ENCODE results near the gene RNF181.

The RNF181 gene

GRCh38 chr2:85621338-85621737 lies 25.8 kb downstream of the RNF181 start:
- H3K27me3 ChIP-seq (ENCODE audit: control insufficient read depth, insufficient read depth, low read length), result no peaks in the 10 kb centered on the region
- H3K36me3 ChIP-seq (ENCODE audit: control insufficient read depth, insufficient read depth, low read length), result peaks cover 76% of the 10 kb centered on the region
- no peaks in the 10 kb centered on the region for H3K9me3 ChIP-seq (ENCODE audit: control insufficient read depth, insufficient read depth, low read depth, low read length)
- no peak overlapping the region for H3K4me3 ChIP-seq (ENCODE audit: low read depth, low read length)
- H3K27ac ChIP-seq (ENCODE audit: low read depth, low read length), result no peak overlapping the region
- no peak overlapping the region for H3K9ac ChIP-seq (ENCODE audit: low read length)
- peaks cover 8% of the 10 kb centered on the region; the same call in 1 of the 2 replicates for H3K4me1 ChIP-seq (ENCODE audit: control insufficient read depth, insufficient read depth, low read length)

GRCh38 chr2:85623991-85624390 lies 28.4 kb downstream of the RNF181 start:
- Histone ChIP-seq H3K4me1 (ENCODE audit: control insufficient read depth, insufficient read depth, low read length) (no peaks in the 10 kb centered on the region), H3K9me3 (ENCODE audit: control insufficient read depth, insufficient read depth, low read depth, low read length) (no peaks in the 10 kb centered on the region), H3K27ac (ENCODE audit: low read depth, low read length) (no peak overlapping the region), H3K27me3 (ENCODE audit: control insufficient read depth, insufficient read depth, low read length) (no peaks in the 10 kb centered on the region), H3K9ac (ENCODE audit: low read length) (no peak overlapping the region), H3K36me3 (ENCODE audit: control insufficient read depth, insufficient read depth, low read length) (peaks cover 91% of the 10 kb centered on the region), H3K4me3 (ENCODE audit: low read depth, low read length) (no peak overlapping the region)

- Histone ChIP-seq H3K36me3 (ENCODE audit: control insufficient read depth, insufficient read depth, low read length) (peaks cover 94% of the 10 kb centered on the region), H3K27me3 (ENCODE audit: control insufficient read depth, insufficient read depth, low read length) (no peaks in the 10 kb centered on the region), H3K9me3 (ENCODE audit: control insufficient read depth, insufficient read depth, low read depth, low read length) (no peaks in the 10 kb centered on the region), H3K27ac (ENCODE audit: low read depth, low read length) (no peak overlapping the region), H3K9ac (ENCODE audit: low read length) (no peak overlapping the region), H3K4me1 (ENCODE audit: control insufficient read depth, insufficient read depth, low read length) (no peaks in the 10 kb centered on the region), H3K4me3 (ENCODE audit: low read depth, low read length) (no peak overlapping the region)
Measured at GRCh38 chr2:85628658-85629057, 33.1 kb downstream of the RNF181 start.

DNA sequence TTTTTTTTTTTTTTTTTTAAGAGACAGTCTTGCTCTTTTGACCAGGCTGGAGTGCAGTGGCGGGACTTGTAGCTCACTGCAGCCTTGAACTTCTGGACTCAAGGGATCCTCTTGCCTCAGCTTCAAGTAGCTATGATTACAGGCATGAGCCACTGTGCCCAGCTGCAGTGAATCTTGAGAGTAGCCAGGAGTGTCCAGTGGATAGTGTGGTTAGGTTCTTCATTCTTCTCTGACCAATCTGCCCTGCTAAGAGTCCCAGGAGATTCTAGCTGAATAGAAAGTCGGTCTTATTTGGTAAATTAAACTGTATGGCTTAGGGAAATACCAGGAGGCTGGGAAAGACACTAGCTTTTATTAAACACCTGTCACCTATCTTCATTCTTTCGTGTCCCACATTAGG lies 35.8 kb downstream of the RNF181 start:
- Histone ChIP-seq H3K9ac (ENCODE audit: low read length) (no peak overlapping the region), H3K9me3 (ENCODE audit: control insufficient read depth, insufficient read depth, low read depth, low read length) (no peaks in the 10 kb centered on the region), H3K36me3 (ENCODE audit: control insufficient read depth, insufficient read depth, low read length) (peaks cover 91% of the 10 kb centered on the region)

GRCh38 chr2:85635011-85635410 lies 39.5 kb downstream of the RNF181 start:
- peaks cover 91% of the 10 kb centered on the region for H3K36me3 ChIP-seq (ENCODE audit: control insufficient read depth, insufficient read depth, low read length)

More for the DNA sequence above, 35.8 kb downstream of the RNF181 start:
- no peak overlapping the region for H3K4me3 ChIP-seq (ENCODE audit: low read depth, low read length)
- no peaks in the 10 kb centered on the region for H3K4me1 ChIP-seq (ENCODE audit: control insufficient read depth, insufficient read depth, low read length)
- H3K27me3 ChIP-seq (ENCODE audit: control insufficient read depth, insufficient read depth, low read length), result no peaks in the 10 kb centered on the region
- H3K27ac ChIP-seq (ENCODE audit: low read depth, low read length), result no peak overlapping the region

DNA sequence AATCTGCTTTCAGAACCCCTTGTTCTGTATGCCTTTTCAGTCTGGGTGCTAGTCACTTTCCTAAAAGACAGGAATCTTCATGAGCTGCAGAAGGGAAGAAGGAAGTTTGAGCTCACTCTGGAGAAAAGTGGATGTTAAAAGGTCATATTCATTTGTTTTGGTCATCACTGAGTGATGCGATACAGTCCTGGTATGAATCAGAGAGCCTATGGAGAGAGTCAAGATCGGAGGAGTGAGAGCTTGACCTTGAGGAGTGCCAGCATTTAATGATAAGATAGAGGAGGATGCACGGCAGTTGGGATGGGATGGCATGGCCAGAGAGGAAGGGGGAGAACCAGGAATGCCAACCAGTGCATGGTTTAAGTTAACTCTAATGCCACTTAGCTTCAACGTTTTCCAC lies 40.1 kb downstream of the RNF181 start:
- no peak overlapping the region for H3K27ac ChIP-seq (ENCODE audit: low read depth, low read length)
- H3K9me3 ChIP-seq (ENCODE audit: control insufficient read depth, insufficient read depth, low read depth, low read length), result no peaks in the 10 kb centered on the region
- no peak overlapping the region for H3K9ac ChIP-seq (ENCODE audit: low read length)
- H3K4me3 ChIP-seq (ENCODE audit: low read depth, low read length), result no peak overlapping the region
- H3K27me3 ChIP-seq (ENCODE audit: control insufficient read depth, insufficient read depth, low read length), result no peaks in the 10 kb centered on the region
- H3K4me1 ChIP-seq (ENCODE audit: control insufficient read depth, insufficient read depth, low read length), result no peaks in the 10 kb centered on the region
- H3K36me3 ChIP-seq (ENCODE audit: control insufficient read depth, insufficient read depth, low read length), result peaks cover 90% of the 10 kb centered on the region

More at GRCh38 chr2:85635011-85635410, 39.5 kb downstream of the RNF181 start:
- Histone ChIP-seq H3K9me3 (ENCODE audit: control insufficient read depth, insufficient read depth, low read depth, low read length) (no peaks in the 10 kb centered on the region), H3K27ac (ENCODE audit: low read depth, low read length) (no peak overlapping the region), H3K27me3 (ENCODE audit: control insufficient read depth, insufficient read depth, low read length) (no peaks in the 10 kb centered on the region), H3K4me1 (ENCODE audit: control insufficient read depth, insufficient read depth, low read length) (no peaks in the 10 kb centered on the region), H3K9ac (ENCODE audit: low read length) (no peak overlapping the region), H3K4me3 (ENCODE audit: low read depth, low read length) (no peak overlapping the region)

- H3K4me1 ChIP-seq (ENCODE audit: control insufficient read depth, insufficient read depth, low read length), result no peaks in the 10 kb centered on the region
- peaks cover 97% of the 10 kb centered on the region for H3K36me3 ChIP-seq (ENCODE audit: control insufficient read depth, insufficient read depth, low read length)
- H3K4me3 ChIP-seq (ENCODE audit: low read depth, low read length), result no peak overlapping the region
- no peaks in the 10 kb centered on the region for H3K27me3 ChIP-seq (ENCODE audit: control insufficient read depth, insufficient read depth, low read length)
- no peak overlapping the region for H3K27ac ChIP-seq (ENCODE audit: low read depth, low read length)
- no peaks in the 10 kb centered on the region for H3K9me3 ChIP-seq (ENCODE audit: control insufficient read depth, insufficient read depth, low read depth, low read length)
- H3K9ac ChIP-seq (ENCODE audit: low read length), result no peak overlapping the region
Measured at GRCh38 chr2:85642725-85643124, 47.2 kb downstream of the RNF181 start.

- peaks cover 98% of the 10 kb centered on the region for H3K36me3 ChIP-seq (ENCODE audit: control insufficient read depth, insufficient read depth, low read length)
- H3K27ac ChIP-seq (ENCODE audit: low read depth, low read length), result no peak overlapping the region
- no peak overlapping the region for H3K9ac ChIP-seq (ENCODE audit: low read length)
- no peaks in the 10 kb centered on the region for H3K9me3 ChIP-seq (ENCODE audit: control insufficient read depth, insufficient read depth, low read depth, low read length)
- H3K27me3 ChIP-seq (ENCODE audit: control insufficient read depth, insufficient read depth, low read length), result no peaks in the 10 kb centered on the region
- no peak overlapping the region for H3K4me3 ChIP-seq (ENCODE audit: low read depth, low read length)
- H3K4me1 ChIP-seq (ENCODE audit: control insufficient read depth, insufficient read depth, low read length), result no peaks in the 10 kb centered on the region
Measured at GRCh38 chr2:85644909-85645308, 49.4 kb downstream of the RNF181 start.

DNA sequence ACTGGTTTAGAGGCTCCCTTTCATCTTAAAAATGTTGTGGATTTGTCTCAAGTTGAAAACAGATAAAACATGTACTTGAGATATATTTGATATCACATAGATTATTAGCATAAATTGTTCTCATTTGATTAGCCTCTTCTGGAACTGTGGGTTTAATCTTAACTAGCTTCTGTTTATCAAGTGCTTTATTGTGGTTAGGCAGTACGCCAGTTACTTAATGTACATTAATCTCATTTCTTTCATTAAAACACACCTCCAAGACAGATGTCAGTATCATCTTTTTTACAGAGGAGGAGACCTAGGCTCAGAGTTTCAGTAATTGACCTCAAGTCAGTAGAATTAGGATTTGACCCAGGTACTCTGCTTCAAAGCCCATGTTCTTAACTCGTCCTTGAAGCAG lies 50.6 kb downstream of the RNF181 start:
- Histone ChIP-seq H3K27me3 (ENCODE audit: control insufficient read depth, insufficient read depth, low read length) (no peaks in the 10 kb centered on the region), H3K4me3 (ENCODE audit: low read depth, low read length) (no peak overlapping the region), H3K9me3 (ENCODE audit: control insufficient read depth, insufficient read depth, low read depth, low read length) (no peaks in the 10 kb centered on the region), H3K9ac (ENCODE audit: low read length) (no peak overlapping the region), H3K4me1 (ENCODE audit: control insufficient read depth, insufficient read depth, low read length) (no peaks in the 10 kb centered on the region), H3K36me3 (ENCODE audit: control insufficient read depth, insufficient read depth, low read length) (peaks cover 97% of the 10 kb centered on the region), H3K27ac (ENCODE audit: low read depth, low read length) (no peak overlapping the region)
